HepG2 (cell line): Measurements from ENCODE around the gene LATS1. TPM values are rescaled to one million over a fixed set of nuclear protein-coding genes. Genes with fewer than 3 reads are reported as not detected.

Experiments
- EED ChIP-seq: sonication (generic); formaldehyde crosslinking; IDR thresholded peaks from 2 replicates; pipeline ENCODE4 v1.5.0; 2020; ENCODE audit warnings: mild to moderate bottlenecking, missing genetic modification reagents
- HNF4G ChIP-seq, 2 experiments: sonication (generic) in 1 of 2; formaldehyde crosslinking in 1 of 2; IDR thresholded peaks; 2 replicates each; pipeline versions ENCODE4 v1.4.0 to v1.6.1; 2011 to 2020; ENCODE audit warnings: borderline replicate concordance in 2 of 2, low read depth in 2 of 2, mild to moderate bottlenecking in 2 of 2, low read length in 1 of 2, missing genetic modification reagents in 1 of 2, moderate library complexity in 1 of 2
- KDM5B ChIP-seq: sonication (generic); formaldehyde crosslinking; IDR thresholded peaks from 2 replicates; pipeline ENCODE4 v1.4.0; 2020; ENCODE audit warnings: missing genetic modification reagents, mild to moderate bottlenecking, borderline replicate concordance
- MZF1 ChIP-seq: sonication (generic); formaldehyde crosslinking; IDR thresholded peaks from 2 replicates; pipeline ENCODE4 v1.8.1; 2023; ENCODE audit warnings: mild to moderate bottlenecking, missing genetic modification reagents, borderline replicate concordance
- NFKB2 ChIP-seq: sonication (generic); formaldehyde crosslinking; IDR thresholded peaks from 2 replicates; pipeline ENCODE4 v1.4.0; 2020; ENCODE audit warnings: missing genetic modification reagents, borderline replicate concordance
- ZNF709 ChIP-seq: sonication (generic); formaldehyde crosslinking; IDR thresholded peaks from 2 replicates; pipeline ENCODE4 v1.5.0; 2020; ENCODE audit warnings: mild to moderate bottlenecking, missing genetic modification reagents
- ZNF780A ChIP-seq: sonication (generic); formaldehyde crosslinking; IDR thresholded peaks from 2 replicates; pipeline ENCODE4 v1.8.0; 2022; ENCODE audit warnings: mild to moderate bottlenecking, missing genetic modification reagents, moderate library complexity
- ZNF841 ChIP-seq: sonication (generic); formaldehyde crosslinking; IDR thresholded peaks from 2 replicates; pipeline ENCODE4 v1.8.1; 2023; ENCODE audit warnings: missing genetic modification reagents, borderline replicate concordance
- ZNF879 ChIP-seq: sonication (generic); formaldehyde crosslinking; IDR thresholded peaks from 2 replicates; pipeline ENCODE4 v1.8.1; 2023; ENCODE audit warnings: missing genetic modification reagents
- polyA plus RNA-seq, 8 experiments: library from polyadenylated mRNA; depleted of rRNA in 3 of 8; stranded (reverse) in 7 of 8; unstranded in 1 of 8; fragments of >200 nt; fragmentation: Illumina TruSeq in 4 of 8; extraction: Trizol in 4 of 8; gene quantifications; 2 replicates each; pipeline versions ENCODE4 v1.2.1 to v1.2.3, GENCODE V29; 2011 to 2016; ENCODE audit warnings: low read depth in 4 of 8, missing spikeins in 1 of 8, mixed read lengths in 1 of 8; ENCODE audit not compliant: insufficient read depth in 1 of 8
- total RNA-seq, 5 experiments: library from RNA; depleted of rRNA; stranded (reverse); fragments of >200 nt; fragmentation: Illumina TruSeq; extraction: Trizol; gene quantifications; 2 replicates each; pipeline ENCODE4 v1.2.3, GENCODE V29; 2016; ENCODE audit warnings: low read depth in 1 of 5
- TF ChIP-seq, protein P1 (sequence below): sonication (generic); formaldehyde crosslinking; IDR thresholded peaks from 2 replicates; pipeline ENCODE4 v1.5.0; 2020; ENCODE audit warnings: mild to moderate bottlenecking, missing genetic modification reagents, borderline replicate concordance
- TF ChIP-seq, protein P2 (sequence below): sonication (generic); formaldehyde crosslinking; IDR thresholded peaks from 2 replicates; pipeline ENCODE4 v1.4.0; 2020; ENCODE audit warnings: missing genetic modification reagents
- TF ChIP-seq, protein P3 (sequence below): sonication (generic); formaldehyde crosslinking; IDR thresholded peaks from 2 replicates; pipeline ENCODE4 v1.5.0; 2020; ENCODE audit warnings: missing genetic modification reagents

The LATS1 gene
- total and polyA plus RNA-seq, 2 of the 13 experiments (the other 11 are each of a cell fraction or from before 2014, with no cell fraction given): 9.9 to 12.6 TPM

DNA sequence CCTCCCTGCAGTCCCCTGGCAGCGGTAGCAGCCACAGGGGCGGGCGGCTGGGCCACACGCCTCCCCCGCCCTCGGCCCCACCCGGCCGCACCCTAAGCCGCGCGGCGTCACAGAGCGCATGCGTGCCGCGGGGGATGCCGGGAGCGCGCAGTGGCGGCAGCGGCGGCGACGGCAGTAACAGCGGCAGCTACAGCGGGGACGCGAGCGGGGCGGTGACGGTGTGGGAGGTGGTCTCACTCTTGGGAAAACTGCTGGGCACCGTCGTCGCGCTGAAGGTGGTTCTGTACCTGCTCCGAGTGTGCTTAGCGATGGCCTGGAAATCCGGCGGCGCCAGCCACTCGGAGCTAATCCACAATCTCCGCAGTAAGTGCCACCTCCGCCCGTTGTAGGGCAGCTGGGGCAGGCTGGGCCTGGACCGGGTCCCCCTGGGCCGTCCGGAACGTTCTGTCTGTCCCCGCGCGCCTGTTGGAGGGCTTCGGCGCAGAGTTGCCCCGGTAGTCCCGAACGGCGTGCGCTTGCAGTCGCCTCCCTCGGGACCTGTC is 31.8 kb upstream of the LATS1 start, which contains the start of gene PCMT1 (continued):
- TF ChIP-seq, protein P1, sequence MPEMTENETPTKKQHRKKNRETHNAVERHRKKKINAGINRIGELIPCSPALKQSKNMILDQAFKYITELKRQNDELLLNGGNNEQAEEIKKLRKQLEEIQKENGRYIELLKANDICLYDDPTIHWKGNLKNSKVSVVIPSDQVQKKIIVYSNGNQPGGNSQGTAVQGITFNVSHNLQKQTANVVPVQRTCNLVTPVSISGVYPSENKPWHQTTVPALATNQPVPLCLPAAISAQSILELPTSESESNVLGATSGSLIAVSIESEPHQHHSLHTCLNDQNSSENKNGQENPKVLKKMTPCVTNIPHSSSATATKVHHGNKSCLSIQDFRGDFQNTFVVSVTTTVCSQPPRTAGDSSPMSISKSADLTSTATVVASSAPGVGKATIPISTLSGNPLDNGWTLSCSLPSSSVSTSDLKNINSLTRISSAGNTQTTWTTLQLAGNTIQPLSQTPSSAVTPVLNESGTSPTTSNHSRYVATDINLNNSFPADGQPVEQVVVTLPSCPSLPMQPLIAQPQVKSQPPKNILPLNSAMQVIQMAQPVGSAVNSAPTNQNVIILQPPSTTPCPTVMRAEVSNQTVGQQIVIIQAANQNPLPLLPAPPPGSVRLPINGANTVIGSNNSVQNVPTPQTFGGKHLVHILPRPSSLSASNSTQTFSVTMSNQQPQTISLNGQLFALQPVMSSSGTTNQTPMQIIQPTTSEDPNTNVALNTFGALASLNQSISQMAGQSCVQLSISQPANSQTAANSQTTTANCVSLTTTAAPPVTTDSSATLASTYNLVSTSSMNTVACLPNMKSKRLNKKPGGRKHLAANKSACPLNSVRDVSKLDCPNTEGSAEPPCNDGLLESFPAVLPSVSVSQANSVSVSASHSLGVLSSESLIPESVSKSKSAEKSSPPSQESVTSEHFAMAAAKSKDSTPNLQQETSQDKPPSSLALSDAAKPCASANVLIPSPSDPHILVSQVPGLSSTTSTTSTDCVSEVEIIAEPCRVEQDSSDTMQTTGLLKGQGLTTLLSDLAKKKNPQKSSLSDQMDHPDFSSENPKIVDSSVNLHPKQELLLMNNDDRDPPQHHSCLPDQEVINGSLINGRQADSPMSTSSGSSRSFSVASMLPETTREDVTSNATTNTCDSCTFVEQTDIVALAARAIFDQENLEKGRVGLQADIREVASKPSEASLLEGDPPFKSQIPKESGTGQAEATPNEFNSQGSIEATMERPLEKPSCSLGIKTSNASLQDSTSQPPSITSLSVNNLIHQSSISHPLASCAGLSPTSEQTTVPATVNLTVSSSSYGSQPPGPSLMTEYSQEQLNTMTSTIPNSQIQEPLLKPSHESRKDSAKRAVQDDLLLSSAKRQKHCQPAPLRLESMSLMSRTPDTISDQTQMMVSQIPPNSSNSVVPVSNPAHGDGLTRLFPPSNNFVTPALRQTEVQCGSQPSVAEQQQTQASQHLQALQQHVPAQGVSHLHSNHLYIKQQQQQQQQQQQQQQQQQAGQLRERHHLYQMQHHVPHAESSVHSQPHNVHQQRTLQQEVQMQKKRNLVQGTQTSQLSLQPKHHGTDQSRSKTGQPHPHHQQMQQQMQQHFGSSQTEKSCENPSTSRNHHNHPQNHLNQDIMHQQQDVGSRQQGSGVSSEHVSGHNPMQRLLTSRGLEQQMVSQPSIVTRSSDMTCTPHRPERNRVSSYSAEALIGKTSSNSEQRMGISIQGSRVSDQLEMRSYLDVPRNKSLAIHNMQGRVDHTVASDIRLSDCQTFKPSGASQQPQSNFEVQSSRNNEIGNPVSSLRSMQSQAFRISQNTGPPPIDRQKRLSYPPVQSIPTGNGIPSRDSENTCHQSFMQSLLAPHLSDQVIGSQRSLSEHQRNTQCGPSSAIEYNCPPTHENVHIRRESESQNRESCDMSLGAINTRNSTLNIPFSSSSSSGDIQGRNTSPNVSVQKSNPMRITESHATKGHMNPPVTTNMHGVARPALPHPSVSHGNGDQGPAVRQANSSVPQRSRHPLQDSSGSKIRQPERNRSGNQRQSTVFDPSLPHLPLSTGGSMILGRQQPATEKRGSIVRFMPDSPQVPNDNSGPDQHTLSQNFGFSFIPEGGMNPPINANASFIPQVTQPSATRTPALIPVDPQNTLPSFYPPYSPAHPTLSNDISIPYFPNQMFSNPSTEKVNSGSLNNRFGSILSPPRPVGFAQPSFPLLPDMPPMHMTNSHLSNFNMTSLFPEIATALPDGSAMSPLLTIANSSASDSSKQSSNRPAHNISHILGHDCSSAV (CRISPR knock-in tag): no peak
- TF ChIP-seq, protein P2, sequence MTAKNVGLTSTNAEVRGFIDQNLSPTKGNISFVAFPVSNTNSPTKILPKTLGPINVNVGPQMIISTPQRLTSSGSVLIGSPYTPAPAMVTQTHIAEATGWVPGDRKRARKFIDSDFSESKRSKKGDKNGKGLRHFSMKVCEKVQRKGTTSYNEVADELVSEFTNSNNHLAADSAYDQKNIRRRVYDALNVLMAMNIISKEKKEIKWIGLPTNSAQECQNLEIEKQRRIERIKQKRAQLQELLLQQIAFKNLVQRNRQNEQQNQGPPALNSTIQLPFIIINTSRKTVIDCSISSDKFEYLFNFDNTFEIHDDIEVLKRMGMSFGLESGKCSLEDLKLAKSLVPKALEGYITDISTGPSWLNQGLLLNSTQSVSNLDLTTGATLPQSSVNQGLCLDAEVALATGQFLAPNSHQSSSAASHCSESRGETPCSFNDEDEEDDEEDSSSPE (CRISPR knock-in tag): peak; percentile 85
- TF ChIP-seq MZF1 (no peak), ZNF841 (CRISPR knock-in tag) (peak; percentile 56; the same call in 1 of the 2 replicates), ZNF709 (CRISPR knock-in tag) (peak; percentile 60; the same call in 1 of the 2 replicates), ZNF879 (CRISPR knock-in tag) (no peak), HNF4G (IDR thresholded peaks at IDR 0.05; ENCODE audit: borderline replicate concordance, low read depth, low read length) (no peak), HNF4G (CRISPR knock-in tag; IDR thresholded peaks at IDR 0.05; ENCODE audit: borderline replicate concordance, low read depth) (peak; percentile 42; the same call in 1 of the 2 replicates), EED (CRISPR knock-in tag) (peak; percentile 68; the same call in 1 of the 2 replicates), KDM5B (CRISPR knock-in tag) (peak; percentile 83), ZNF780A (CRISPR knock-in tag) (peak; percentile 58; the same call in 1 of the 2 replicates), NFKB2 (CRISPR knock-in tag) (peak; percentile 91)
- TF ChIP-seq, protein P3, sequence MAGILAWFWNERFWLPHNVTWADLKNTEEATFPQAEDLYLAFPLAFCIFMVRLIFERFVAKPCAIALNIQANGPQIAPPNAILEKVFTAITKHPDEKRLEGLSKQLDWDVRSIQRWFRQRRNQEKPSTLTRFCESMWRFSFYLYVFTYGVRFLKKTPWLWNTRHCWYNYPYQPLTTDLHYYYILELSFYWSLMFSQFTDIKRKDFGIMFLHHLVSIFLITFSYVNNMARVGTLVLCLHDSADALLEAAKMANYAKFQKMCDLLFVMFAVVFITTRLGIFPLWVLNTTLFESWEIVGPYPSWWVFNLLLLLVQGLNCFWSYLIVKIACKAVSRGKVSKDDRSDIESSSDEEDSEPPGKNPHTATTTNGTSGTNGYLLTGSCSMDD (CRISPR knock-in tag): no peak; the same call in 1 of the 2 replicates
